Stimulated activated CD4-positive, alpha-beta T cell treated with anti-CD3 and anti-CD28 coated beads, Interleukin-1b, Interleukin-23, amount 100 ng/mL, for 24 hours (primary cell): Measurements from ENCODE around the gene ACTR3C.
"Not testable (repeated sequence)": the region's sequence is repeated elsewhere in the genome, so short reads cannot be mapped to it uniquely, and the experiment has no call there.

Experiments used
- DNase-seq, 4 experiments: peaks; one replicate each; pipeline ENCODE4 v3.0.0-alpha.2; 2020; ENCODE audit warnings: low read depth in 4 of 4, low spot score in 1 of 4

Gene ACTR3C

DNA sequence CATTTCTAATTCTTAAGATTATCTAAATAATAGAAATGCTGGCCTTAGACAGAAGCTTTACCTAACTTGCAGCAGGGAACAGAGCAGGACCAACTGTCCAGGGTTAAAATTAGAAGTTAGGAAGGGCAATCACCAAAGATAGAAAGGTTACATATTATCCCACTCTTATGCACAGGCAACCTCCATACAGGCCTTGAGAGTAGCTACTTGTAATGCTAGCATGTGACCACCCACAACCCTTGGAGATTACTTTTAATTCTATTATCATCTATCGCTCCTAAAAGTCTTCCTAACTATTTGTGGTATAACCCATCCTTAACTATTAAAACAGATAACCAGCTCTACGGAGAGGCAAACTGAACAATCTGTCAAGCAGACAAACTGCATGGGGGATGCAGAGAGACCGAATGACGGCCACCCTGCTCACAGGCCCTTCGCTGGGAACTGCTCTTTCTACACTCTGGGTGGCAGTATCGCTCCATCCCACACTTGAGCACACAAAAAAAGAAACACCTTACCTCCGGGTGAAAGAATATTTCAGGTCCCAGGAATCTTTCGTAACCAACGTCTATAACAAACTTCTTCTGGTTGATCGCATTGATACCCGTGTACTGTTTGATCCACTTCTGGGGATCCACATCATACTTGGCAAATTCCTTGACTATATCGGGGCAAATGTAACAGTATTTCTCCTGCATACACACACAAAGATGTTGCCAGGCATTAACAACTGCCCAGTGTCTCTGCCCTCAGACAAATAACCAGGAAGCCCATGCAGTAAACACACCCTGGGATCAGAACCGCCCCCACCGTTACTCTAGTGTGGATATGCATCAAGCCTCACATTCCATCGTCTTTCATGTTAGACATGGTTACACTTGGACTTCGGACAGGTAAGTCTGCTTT is 37.2 kb downstream of the ACTR3C start:
- DNase-seq: peak in 1 of 4 experiments; percentile 3

DNA sequence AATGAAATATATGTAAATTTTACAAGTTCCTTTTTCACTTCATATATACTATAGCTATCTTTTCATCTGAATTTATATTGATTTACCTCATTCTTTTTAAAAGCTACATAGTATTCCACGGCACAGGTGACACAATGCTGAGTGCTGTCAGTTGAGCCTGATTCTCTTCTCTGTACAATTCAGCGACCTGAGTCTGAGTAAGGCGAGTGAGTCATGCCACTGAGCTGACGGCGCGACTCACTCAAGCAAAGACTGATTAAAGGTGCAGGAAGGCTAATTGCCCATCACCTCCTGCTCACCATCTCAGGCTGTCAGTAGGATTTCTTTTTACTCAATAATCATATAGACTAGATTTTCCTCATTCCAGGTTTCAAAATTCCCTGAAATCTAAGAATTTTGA is 39.7 kb downstream of the ACTR3C start:
- DNase-seq: not testable (repeated sequence)

DNA sequence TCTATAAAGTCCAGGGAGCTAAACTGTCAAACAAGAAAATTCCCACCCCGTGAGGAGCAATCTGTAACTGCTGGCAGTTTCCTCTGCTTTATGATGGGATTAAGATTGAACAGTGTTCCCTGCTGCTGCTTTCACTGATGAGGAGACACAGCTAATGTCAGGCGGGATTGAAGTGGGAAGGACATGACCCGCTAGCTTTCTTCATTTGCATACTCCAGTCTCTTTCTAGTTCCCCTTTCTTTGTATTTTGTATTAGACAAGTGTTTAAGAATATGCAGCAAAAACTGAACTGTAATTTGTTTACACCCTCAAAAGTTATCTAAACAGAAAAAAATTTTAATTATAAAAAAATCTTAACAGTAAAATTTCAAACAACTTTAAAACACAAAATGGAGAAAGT is 40.2 kb downstream of the ACTR3C start:
- DNase-seq: not testable (repeated sequence)

DNA sequence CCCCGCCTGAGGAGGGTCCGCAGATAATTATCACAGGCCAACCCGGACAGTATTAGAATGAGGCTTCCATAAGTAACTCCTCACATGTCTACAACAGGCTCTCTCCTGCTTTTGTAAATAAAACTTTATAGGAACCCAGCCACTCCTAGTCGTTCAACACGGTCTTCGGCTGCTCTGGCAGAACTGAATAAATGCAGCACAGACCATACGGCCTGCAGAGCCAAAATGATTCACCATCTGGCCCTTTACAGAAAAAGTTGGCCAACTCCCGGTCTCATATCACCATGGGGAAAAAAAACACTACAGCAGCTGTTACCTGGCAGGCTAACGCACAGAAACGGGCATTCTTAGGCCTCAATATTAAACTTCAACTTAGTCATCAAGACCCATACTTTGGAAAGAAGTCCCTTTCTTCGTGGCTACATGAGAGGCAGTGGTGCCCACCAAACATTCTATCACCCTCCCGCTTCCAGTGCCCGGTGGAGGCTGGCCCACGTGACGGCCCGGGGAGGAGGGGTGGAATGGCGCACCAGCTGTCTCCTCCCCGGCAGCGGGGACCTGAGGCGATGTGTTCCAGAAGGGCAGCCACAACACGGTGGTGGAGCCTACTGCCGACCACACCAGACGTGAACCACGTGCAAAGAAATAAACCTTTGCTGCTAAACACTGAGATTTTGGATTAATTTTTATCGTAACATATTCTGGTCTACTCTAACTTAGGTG is 41.5 kb downstream of the ACTR3C start:
- not testable (repeated sequence) for DNase-seq

DNA sequence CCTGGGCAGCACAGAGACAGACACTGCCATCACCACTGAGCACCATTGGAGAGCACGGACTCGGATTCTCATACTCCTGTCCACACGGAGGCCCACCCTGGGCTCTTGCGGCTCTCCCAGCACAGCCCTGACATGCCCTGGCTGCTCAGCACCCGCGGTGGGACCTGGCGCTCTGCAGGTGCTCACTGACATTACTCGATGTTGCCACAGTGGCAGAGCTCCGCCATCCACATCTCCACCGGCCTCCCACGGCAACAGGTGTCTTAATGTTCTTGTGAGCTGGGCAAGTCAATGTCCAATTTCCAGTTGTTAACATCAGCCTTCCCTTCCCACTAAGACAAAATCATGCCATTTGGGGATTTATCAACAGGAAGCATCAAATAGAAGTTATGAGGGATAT is 45.0 kb downstream of the ACTR3C start:
- not testable (repeated sequence) for DNase-seq

DNA sequence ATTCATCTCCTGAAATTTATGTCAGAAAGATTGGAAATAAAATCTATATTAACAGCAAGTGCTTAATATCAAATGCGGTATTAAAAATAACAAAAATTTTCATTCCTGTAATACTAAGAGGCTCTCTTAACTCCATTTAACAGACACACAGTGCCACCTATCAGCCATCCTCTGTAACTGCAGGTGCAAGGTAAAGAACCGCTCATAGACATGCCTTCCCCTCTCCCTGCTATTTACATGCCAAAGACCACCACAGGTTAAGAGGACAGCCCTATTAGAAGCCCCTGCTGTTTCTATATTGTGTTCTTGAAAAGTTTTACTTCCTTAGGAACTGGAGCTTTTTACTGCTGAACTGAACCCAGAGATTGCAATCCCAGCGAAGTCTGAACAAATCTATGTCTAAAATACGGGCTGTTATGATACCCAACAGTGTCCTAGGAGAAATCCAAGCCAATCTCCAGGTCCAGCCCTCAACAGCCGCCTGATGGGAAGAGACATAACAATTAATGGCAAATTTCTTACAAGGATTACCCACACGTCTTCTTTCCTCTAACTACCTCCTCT is 47.1 kb downstream of the ACTR3C start:
- peak in 2 of 4 experiments; percentile 3 to 20 for DNase-seq

DNA sequence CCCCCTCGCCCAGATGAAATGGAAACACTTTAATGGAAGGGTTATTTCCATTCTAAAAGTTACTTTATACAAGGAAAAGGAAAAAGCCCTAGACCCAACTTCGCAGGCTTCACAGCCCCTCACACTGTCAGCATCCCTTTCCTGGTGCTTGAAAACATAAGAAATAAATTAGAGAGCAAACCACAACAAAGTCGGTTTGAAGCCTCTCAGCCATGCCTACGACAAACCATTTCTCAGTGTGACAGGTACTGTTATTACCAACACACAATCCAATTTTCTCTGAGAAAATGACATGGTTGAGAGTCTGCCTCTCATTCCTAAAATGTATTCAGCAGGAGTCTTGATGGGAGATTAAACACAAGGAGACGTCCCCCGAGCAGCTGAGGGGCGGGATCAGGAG is 51.4 kb downstream of the ACTR3C start:
- not testable (repeated sequence) for DNase-seq

DNA sequence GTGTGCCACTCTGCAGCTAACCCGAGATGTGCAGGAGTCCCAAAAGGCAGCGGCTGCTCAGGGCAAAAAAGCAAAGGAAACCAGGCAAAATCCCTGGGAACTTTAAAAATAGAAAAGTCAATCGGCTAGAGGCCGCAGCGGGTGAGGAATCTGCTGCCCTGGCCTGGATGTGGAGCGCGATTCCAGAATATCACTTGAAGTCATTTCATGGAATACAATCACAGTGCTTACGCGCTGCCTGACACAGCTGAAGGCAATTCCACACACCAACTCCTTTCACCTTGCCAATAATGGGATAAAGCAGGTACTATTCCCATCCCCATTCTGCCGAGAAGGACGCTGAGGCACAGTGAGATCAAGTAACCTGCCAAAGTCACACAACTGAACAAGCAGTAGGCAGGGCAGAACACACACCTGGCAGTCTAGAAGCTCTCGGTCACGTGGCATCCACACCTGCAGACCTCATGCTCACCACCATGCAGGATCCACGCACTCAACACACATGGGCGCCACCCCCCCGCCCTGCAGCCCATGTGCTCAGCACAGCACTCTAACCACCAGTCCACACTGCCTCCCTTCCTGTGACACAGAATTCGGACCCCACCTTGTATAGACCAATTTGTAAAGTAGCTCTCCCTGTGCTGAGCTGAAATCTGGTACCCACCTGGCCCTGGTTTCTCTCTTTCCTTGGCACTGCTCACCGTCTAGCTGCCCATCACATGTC is 53.1 kb downstream of the ACTR3C start:
- DNase-seq: not testable (repeated sequence)

DNA sequence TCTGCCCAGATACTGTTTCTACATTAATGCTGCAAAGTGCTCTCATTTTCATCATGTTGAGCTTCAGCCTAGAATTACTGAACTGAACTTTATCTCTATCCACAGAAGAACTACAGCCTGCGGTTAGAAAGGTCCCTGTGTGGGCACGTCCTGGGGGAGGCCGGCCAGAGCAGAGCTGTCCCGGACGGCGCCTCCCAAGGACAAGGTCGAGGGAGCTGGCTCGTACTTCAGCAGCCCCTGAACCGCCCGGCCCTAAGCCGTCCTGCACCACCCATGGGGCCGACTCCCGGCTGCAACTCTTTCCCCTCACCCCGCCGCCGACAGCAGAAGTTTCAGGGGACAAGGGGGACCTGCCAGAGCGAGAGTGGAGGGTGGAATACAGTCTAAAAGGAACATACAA is 54.5 kb downstream of the ACTR3C start:
- not testable (repeated sequence) for DNase-seq

DNA sequence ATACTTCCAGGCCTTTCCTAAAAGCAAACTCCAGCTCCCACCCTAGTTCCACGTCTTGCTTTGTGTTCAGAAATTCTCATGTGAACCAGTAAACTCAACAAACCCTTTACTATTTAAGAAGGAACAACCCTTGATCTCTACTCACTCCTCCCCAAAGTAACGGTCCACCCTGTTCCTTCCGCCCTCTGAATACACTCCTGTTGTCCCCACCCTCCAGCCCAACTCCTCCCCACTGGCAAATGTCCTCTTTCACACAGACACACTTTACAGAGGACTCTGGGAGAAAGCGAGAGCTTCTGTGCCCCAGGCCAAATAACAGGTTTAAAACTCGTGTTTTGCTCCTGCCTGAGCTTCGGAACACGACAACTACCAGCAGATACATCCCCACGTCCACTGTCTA is 55.1 kb downstream of the ACTR3C start:
- not testable (repeated sequence) for DNase-seq

DNA sequence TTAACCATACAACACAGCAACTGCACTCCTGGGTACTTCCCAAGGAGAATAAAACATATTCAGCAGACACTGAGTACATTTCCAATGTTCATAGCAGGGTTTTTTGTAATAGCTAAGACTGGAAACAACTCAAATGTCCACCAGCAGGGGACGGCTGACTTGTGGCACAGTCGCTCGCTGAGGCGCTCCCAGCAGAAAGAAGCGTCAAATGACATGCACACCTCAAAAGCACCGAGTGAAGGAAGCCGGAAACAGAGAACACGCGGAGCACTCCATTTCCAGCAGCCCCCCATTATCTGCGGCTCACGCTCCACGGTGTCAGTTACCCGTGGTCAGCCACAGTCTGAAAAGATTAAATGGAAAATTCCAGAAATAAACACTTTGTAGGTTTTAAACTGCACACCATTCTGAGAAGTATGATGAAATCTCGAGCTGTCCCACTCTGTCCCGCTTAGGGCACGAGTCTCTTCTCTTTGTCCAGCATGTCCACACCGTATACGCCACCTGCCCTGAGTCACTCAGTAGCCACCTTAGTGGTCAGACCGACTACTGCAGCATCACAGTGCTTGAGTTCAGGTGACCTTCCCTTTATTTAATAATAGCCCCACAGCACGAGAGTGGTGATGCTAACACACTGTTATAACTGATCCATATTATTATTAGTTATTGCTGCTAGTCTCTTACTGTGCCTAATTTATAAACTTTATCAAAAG is 56.2 kb downstream of the ACTR3C start:
- not testable (repeated sequence) for DNase-seq

DNA sequence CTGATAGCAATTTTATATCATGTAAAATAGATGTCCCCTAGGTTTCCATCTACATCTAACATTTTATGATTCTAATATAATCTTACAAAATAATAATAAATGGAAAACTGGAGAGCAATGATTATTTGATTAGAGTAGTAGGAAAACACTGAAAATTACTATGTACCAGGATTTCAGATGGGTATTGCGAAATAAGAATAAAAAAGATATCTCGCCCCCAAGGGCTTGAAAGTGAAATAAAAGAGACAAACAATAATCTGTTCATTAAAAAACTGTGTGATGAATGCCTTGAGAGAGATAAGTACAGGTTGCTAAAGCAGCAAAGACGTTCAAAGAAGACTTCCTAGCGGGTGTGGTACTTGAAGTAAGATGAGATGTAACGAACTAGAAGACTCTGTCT is 60.7 kb downstream of the ACTR3C start:
- DNase-seq: not testable (repeated sequence)

DNA sequence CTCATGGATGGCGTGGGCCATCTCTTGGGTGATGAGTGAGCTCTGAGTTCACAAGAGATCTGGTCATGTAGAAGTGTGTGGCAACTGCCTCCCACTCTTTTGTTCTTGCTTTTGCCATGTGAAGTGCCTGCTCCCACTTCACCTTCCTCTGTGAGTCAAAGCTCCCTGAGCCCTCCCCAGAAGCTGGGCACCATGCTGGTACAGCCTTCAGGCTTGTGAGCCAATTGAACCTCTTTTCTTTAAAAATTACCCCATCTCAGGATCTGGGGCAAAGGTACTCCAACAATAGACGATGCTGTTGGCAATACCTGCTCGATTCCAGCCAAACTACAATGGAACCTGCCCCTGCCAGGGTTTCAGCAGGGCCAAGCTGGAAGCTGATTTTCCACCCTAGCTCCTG is 75.6 kb downstream of the ACTR3C start:
- DNase-seq: not testable (repeated sequence)

DNA sequence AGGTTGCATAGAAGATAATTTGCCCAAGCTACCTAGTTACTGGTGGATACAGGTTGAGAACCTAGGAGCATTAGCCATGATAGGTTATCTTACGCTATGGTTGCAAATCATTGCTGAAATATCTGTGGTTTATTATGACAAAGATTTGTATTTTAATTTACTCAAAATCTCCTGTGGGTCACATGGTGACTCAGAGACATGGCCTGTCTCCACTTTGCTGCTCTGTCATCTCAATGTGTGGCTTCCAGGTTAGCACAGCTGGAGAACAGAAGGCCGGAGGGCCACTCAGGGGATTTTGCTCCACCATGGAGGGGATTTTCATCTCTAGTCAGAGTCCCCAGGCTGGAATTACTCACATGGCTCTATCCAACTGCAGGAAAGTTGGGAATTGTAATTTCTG is 78.1 kb downstream of the ACTR3C start:
- DNase-seq: not testable (repeated sequence)

DNA sequence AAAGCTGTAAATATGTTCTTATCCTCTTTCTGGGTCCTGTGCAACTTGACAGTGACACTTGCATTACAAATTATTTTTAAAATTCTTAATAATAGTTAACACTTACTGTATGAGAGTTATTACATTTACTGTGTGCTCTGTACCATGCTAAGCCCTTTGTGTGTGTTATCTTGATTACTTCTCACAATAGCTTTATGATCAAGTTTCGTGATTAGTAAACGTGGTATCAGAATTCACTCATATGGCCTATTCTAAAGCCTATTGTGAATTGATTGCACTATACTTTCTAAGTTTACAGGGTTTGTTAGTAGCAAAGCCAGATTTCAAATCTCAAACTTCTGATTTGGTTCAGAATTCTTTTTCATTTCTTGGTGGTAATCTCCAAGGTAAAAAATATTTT is 80.4 kb downstream of the ACTR3C start:
- not testable (repeated sequence) for DNase-seq

DNA sequence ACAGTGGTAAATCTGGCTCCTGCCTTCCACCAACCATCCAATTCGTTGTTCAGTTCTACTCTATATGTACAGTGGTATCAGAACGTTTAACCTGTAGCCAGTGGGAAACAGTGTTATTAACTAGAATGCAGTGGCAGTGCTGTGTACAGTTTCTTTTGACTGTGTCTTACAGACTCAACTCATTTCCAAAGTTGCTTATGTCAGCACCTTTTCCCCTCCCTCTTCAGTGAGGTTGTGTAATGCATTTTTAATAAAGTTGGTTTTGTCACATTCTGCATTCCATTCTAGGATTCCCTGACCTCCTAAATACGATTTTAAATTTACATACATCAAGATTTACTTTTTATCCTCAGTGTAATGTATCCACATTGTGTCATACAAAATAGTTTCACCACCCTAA is 97.9 kb downstream of the ACTR3C start:
- DNase-seq: not testable (repeated sequence)

DNA sequence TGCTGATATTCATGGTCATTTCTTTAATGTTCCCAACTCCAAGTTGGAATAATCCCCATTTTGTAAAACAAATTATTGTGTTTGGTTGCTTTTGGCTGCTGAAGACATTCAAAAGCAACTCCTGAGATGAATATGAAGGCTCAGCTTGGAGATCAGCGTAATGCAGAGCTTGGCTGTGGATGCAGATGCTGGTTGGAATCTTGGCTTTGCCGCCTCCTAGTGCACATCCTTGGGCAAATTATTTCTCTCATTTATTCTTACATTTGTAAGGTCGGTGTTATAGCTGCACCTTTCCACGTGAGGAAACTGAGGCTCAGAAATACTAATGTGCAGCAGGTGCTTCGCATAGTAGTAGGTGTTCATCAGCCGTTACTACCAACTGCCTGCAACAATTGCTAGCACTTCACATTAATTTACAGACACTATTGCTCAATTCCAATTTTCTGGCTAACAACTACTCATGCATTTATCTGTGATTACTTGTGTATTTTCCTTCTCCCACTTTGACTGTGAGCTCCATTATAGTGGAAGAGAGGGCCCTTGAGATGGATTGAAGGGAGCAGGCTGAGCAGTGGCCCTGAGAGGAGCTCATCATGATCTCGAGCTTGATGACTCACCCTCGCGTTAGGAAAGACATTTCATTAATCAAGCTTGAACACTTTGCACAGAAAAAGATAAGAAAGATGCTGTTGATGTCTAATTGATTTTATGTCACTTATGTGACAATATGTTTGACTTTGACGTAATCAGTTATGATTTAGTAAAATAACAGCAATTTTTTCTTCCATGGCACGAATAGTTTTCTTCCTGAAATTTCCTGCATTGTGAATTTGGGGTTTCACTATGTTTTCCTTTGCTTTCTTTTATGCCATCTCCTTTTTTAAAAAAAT is 101.0 kb downstream of the ACTR3C start:
- not testable (repeated sequence) for DNase-seq

DNA sequence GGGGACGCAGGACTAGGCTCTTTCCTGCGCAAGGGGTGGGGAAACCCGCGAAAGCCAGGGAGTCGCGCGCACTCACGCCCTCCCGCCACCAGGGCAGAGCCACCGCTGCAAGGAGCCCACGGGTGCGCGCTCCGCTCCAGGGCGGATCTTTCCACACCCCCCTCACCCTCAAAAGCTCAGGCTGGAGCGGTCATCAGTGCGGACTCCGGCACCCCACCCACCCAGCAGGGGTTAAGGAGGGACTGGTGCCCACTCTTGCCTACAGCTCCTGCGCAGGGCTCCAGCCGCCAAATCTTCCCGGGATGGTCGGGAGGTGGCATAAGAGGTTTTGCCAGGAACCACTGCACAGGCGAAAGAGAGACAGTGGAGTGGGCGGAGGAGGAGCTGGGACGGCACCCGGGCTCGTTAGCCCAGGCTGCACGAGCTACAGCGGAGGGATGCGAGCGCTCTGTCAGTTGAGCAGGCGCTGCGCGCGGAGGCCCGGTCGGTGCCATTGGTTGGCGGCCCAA is 102.6 kb downstream of the ACTR3C start:
- DNase-seq: not testable (repeated sequence)

DNA sequence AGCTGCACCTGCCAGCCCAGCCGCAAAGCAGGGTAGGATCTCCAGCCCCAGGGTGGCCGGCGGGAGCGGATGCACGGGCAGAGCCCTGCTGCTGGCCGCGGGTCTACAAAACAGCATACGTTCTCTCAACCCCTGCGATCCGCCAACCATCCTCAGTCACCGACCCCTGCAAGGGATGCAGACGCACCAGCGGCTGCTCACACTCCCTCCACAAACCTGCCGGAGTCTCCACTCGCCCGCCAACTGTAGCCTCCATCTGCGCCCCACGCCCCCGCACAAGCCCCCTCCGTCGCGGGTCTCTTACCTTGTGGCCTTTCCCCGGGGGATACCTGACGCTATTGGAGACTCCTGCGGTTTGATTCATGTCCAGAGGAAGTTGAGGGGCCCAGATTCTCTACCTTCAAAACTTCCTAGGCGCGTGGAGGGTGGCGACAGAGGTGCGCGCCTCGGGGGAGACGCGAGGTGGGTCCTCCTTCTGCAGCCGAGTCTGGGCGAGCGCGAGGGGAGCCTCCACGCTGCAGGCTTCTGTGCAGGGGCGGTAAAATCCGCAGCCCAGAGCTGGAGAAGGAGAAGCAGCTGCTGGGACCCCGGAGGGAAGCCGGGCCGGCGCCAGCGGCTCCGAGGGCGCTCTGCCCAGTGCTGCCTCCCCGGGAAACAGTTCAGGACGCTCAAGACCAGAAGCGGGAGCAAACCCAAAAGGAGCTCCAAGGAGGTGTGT is 103.2 kb downstream of the ACTR3C start:
- DNase-seq: not testable (repeated sequence)
